Activated CD4-positive, alpha-beta T cell treated with anti-CD3 and anti-CD28 coated beads, Interleukin-2, amount 10 ng/mL, durations not matched to agents 24 days and 14 days (primary cell): ENCODE measurements around the gene SEC24B. TPM values are rescaled to one million over a fixed set of nuclear protein-coding genes. Genes with fewer than 3 reads are reported as not detected.
"Not testable (repeated sequence)": the region's sequence is repeated elsewhere in the genome, so short reads cannot be mapped to it uniquely, and the experiment has no call there.

Experiments
- DNase-seq: peaks from one replicate; pipeline ENCODE4 v3.0.0; 2022
- H3K27ac Mint-ChIP-seq: one replicate; pipeline ENCODE4 v1.8.0; 2022; ENCODE audit warnings: mild to moderate bottlenecking, mixed read lengths
- H3K27me3 Mint-ChIP-seq: one replicate; pipeline ENCODE4 v1.8.0; 2022; ENCODE audit warnings: mixed read lengths
- H3K36me3 Mint-ChIP-seq: one replicate; pipeline ENCODE4 v1.8.0; 2022; ENCODE audit warnings: low read depth, mild to moderate bottlenecking, mixed read lengths
- H3K4me1 Mint-ChIP-seq: one replicate; pipeline ENCODE4 v1.8.0; 2021; ENCODE audit warnings: mixed read lengths
- H3K4me3 Mint-ChIP-seq: one replicate; pipeline ENCODE4 v1.8.0; 2022; ENCODE audit warnings: mild to moderate bottlenecking, moderate library complexity, mixed read lengths
- H3K9me3 Mint-ChIP-seq: one replicate; pipeline ENCODE4 v1.8.0; 2021; ENCODE audit warnings: mixed read lengths
- intact Hi-C: fragments of 100-400 bp; cut with micrococcal nuclease; formaldehyde crosslinking; loops from one replicate; pipeline ENCODE4 v1.15.1; 2023
- total RNA-seq: library from RNA; stranded (reverse); gene quantifications from 2 replicates; pipeline ENCODE4 v1.2.3, GENCODE V29; 2022

Gene SEC24B
- total RNA-seq, 1 donor from 2014 or later = 33.6 TPM

DNA sequence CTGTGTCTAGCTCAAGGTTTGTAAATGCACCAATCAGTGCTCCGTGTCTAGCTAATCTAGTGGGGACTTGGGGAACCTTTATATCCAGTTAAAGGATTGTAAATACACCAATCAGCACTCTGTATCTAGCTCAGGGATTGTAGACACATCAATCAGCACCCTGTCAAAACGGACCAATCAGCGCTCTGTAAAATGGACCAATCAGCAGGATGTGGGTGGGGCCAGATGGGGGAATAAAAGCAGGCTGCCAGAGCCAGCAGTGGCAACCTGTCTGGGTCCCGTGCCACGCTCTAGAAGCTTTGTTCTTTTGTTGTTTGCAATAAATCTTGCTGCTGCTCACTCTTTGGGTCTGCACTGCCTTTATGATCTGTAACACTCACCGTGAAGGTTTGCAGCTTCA, 124.5 kb downstream of the SEC24B start:
- Mint-ChIP-seq H3K36me3 (peaks cover 26% of the 10 kb centered on the region), H3K27ac (peak overlapping the region; percentile 62), H3K4me1 (peaks cover 31% of the 10 kb centered on the region), H3K4me3 (peak overlapping the region; percentile 95)
- DNase-seq = peak; percentile 66
- H3K9me3 Mint-ChIP-seq, intact Hi-C loops, H3K27me3 Mint-ChIP-seq: not testable (repeated sequence)

DNA sequence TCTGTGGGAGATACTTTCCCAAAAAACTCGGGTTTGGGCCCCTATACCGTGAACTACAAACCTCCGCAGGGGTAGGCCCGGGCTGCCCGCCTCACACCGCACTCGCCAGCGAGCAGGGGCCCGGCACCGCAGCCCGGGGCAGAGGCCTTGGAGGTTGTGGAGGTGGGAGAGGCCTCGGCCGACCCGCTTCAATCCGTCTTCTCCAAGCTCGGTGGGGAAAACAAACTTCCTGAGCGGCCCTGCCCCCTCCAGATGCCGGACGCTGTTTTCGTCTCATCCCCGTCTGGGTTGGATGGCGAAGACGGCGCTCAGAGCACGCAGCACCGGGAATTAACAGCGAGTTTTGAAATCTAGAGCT, 126.0 kb downstream of the SEC24B start:
- Mint-ChIP-seq H3K36me3 (peaks cover 24% of the 10 kb centered on the region), H3K27me3 (no peaks in the 10 kb centered on the region), H3K4me3 (peak overlapping the region; percentile 95), H3K9me3 (no peaks in the 10 kb centered on the region), H3K4me1 (peaks cover 42% of the 10 kb centered on the region), H3K27ac (peak overlapping the region; percentile 98)
- no peak for DNase-seq
- intact Hi-C loops = no loop called here

DNA sequence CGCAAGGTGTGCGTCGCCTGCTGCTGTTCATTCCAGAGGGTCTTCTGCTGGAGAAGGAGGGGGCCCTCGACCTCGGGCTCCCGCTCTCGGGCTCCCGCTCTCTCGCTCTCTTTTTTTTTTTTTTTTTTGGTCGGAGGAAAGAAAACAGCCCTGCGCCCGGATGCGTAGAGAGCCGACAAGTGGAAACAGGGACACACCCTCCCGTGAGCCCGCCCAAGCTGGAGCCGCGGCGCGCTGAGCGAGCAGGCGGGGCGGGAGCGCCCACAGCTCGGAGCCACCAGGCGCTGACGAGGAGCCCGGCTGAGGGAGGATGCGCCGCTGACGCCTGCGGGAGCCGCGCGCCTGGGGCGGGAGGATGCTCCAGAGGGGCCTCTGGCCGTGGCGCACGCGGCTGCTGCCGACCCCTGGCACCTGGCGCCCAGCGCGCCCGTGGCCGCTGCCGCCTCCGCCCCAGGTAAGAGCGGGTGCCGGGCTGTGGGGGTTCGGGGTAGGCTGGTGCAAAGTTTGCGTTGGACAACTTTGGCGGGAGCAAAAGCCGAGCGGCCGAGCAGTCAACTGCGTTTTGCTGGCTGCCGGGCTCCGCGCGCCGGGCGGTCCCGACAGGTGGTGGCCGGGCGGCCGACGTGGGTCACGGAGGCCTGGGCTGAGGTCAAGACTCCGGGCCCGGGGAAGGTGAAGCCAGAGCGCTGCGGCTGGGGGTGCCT, 126.5 kb downstream of the SEC24B start, which contains the start of gene MCUB:
MCUB (plus strand) TSS at position 264 of the 704 bp plus-strand sequence; CDS start at position 356, 92 bp downstream.
- Mint-ChIP-seq H3K36me3 (peaks cover 27% of the 10 kb centered on the region), H3K4me1 (peaks cover 42% of the 10 kb centered on the region), H3K9me3 (no peaks in the 10 kb centered on the region), H3K27ac (peak within 1 kb of the TSS; percentile 98), H3K4me3 (peak within 1 kb of the TSS; percentile 95), H3K27me3 (no peaks in the 10 kb centered on the region)
- intact Hi-C loops = loop anchor here (1.0 to 10.0 kb wide), 3 partner anchors 12 to 635 kb away; partner anchors contain the start of gene ELOVL6
- peak; percentile 98 for DNase-seq

DNA sequence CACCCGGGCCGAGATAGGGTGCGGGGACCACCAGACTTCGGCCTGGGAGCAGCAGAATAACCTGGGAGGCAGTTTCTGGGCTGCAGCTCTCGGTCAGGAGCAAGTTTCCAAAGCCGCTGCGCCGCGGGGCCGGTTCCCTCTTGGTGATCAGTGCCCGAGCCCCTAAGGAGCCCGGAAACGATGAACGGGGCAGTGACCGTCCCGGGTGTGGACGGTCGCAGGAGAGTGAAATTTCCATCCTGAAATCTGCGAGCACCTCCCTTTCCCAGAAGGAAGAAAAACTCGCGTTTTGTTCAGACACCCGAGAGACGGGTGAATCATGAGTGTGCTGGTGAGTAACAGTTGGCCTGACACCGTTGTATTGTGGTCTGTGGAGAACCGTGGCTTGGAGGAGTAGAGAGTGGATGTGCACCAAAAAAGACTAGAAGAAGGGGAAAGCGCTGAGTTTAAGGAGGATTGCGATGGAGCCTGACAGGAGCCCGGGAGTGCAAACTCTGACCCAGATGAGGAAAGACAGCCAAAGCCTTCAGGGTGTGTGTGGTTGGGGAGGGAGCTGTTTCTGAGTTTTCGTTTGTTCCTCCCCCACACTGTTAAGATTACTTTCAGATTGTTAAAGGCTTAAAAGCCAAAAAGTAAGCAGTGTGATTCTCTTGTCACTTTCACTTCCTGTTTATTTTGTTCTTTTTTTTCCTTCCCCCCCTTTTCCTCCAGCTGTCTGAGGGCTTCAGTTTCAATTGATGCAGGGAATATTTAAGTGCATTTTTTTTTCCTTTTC, 127.3 kb downstream of the SEC24B start:
- peaks cover 29% of the 10 kb centered on the region for H3K36me3 Mint-ChIP-seq
- H3K27ac Mint-ChIP-seq = peak overlapping the region; percentile 98
- H3K4me1 Mint-ChIP-seq = peaks cover 40% of the 10 kb centered on the region

DNA sequence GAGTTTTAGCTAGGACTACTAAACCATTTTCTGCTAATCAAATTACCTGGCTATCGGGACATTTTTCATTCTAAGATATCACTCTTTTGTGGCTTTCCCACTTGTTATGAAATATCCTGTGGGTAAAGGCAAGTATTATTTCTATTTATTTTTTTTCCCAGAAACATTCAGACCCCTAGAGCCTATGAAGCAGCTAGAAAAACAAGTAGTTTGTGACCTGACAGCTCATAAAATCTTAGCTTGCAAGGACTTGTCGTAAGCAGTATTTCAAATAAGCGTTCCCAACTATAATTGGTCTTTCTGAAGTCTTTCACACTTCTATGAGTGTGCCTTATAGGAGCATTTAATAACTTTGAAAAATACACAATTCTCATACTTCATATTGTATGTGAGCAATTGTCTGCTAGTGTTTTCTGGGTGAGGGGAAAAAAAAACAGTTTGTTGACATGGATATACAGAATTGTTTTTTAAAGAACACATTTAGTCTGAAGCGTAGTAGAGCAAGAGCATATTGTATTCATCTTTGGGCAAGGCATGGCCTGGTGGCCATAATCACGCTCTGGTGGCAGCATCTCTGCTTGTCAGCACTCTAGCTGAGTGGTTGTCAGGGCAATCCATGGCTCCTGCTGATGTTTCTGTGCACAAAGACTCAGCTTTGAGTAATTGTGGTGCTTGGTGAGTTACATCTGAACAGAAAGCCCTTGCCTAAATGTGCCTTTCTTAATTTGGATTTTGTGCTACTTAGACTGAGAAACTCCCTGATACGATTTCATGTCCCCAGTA, 129.0 kb downstream of the SEC24B start:
- peak; percentile 68 for DNase-seq
- Mint-ChIP-seq H3K4me3 (peak overlapping the region; percentile 95), H3K27ac (peak overlapping the region; percentile 72), H3K27me3 (no peaks in the 10 kb centered on the region), H3K4me1 (peaks cover 40% of the 10 kb centered on the region), H3K36me3 (peaks cover 27% of the 10 kb centered on the region), H3K9me3 (no peaks in the 10 kb centered on the region)
- intact Hi-C loops = loop anchor here (10.0 kb wide), 1 partner anchor 632 kb away; the partner anchor contains the start of gene ELOVL6

More for the DNA sequence above, 127.3 kb downstream of the SEC24B start:
- Mint-ChIP-seq H3K9me3 (no peaks in the 10 kb centered on the region), H3K4me3 (peak overlapping the region; percentile 95), H3K27me3 (no peaks in the 10 kb centered on the region)
- intact Hi-C loops = loop anchor here (1.0 to 10.0 kb wide), 8 partner anchors 13 to 634 kb away; partner anchors contain the start of genes CASP6, ELOVL6, GAR1 and SEC24B
- peak; percentile 87 for DNase-seq

DNA sequence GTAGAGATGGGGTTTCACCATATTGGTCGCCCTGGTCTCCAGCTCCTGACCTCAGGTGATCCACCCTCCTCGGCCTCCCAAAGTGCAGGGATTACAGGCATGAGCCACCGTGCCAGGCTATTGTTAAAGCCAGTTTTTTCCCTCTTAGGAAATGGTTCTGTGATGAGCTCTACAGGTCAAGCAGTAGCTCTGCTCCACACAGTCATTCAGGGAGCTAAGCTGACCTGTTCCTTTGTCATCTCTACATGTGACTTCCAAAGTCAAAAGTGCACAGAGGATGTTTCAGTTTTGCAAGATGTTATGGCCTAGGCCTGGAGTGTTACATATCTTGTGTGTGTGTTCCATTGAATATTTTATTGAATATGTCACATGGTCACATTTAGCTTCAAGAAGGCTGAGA, 137.9 kb downstream of the SEC24B start:
- intact Hi-C loops = no loop called here
- Mint-ChIP-seq H3K4me1 (peaks cover 38% of the 10 kb centered on the region), H3K36me3 (peaks cover 32% of the 10 kb centered on the region), H3K9me3 (no peaks in the 10 kb centered on the region), H3K4me3 (no peak overlapping the region), H3K27ac (no peak overlapping the region), H3K27me3 (no peaks in the 10 kb centered on the region)
- DNase-seq = no peak

DNA sequence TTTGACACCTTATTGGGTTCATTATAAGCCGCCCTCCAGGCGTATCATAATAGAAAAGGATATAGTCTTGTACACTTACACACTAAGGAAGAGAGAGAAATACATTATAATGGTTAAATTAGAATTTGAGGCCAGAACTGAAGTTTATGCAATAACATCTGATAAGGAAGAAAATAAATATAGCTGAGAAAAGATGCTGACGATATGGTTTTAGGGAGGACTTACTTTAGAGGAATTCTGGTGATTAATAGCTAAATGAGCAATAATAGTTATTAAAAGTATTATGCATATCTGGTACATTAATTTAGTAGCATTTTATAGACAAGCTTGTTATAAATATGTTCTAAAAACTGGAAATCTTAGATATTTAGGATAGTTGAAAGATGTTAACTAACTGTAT, 138.5 kb downstream of the SEC24B start:
- intact Hi-C loops = no loop called here
- peaks cover 39% of the 10 kb centered on the region for H3K4me1 Mint-ChIP-seq
- peaks cover 33% of the 10 kb centered on the region for H3K36me3 Mint-ChIP-seq
- no peaks in the 10 kb centered on the region for H3K27me3 Mint-ChIP-seq
- H3K9me3 Mint-ChIP-seq = no peaks in the 10 kb centered on the region
- no peak overlapping the region for H3K27ac Mint-ChIP-seq
- H3K4me3 Mint-ChIP-seq = no peak overlapping the region
- DNase-seq = no peak

DNA sequence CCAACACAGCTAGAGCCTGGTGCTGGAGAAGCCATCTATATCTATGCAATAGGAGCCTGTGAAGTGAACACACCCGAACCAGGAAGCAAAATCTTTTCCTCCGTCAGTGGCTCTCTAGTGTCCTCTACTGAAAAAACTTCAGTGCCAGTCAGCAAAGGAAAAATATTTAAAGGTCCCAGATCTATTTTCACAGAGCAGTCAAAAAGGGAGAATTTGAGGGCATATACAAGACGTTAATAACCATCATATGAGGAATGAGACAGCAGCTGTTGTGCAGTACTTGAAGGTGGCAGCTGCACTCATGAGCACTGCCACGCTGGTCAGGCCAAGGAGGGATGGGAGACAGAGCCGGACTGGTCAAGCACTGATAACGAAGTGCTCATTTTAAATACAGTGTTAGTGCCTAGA, 140.8 kb downstream of the SEC24B start:
- intact Hi-C loops = no loop called here
- Mint-ChIP-seq H3K27ac (peak overlapping the region; percentile 21), H3K4me3 (peak overlapping the region; percentile 5), H3K9me3 (no peaks in the 10 kb centered on the region), H3K36me3 (peaks cover 31% of the 10 kb centered on the region), H3K27me3 (no peaks in the 10 kb centered on the region), H3K4me1 (peaks cover 40% of the 10 kb centered on the region)
- peak; percentile 63 for DNase-seq

DNA sequence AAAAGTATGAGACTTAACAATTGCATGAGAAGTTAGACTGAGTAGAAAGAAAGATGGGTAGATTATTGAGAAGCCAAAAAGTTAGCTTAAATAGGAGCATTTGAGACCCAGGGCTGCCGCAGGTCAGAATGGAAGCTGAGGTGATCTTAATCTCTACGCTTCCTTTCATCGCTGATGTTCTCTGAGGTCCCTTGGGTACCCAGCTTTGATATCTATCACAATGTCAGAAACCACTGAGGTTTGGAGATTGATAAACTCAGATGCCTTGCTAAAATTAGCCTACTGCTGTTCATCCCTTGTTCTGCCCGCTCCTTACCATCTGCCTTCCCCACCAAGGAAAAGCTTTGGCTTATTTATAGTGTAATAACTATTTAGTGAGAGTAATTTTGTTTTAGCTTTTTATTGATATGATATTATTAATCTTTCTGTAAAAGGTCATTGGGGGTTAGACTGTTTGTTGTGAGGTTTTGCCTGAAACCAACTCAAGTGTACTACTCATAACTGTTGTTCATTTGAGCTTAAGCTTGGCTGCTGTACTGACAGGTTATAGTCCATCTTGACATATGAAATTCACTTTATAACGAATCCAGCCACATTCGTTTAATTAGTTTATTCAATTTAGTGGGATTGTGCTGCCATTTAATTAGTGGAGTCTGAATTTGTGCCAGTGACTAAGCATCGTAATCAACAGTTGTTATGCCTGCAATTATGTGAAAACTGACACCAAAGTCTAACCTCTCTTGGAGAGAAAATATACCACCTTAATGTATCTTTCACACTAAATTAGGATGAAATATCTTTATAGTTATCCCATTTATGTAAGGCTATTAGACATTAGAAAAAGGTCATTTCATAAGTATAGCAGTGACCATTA, 141.6 kb downstream of the SEC24B start:
- intact Hi-C loops = no loop called here
- H3K9me3 Mint-ChIP-seq = no peaks in the 10 kb centered on the region
- peaks cover 37% of the 10 kb centered on the region for H3K4me1 Mint-ChIP-seq
- peak overlapping the region; percentile 5 for H3K4me3 Mint-ChIP-seq
- H3K36me3 Mint-ChIP-seq = peaks cover 33% of the 10 kb centered on the region
- DNase-seq = peak; percentile 53
- H3K27ac Mint-ChIP-seq = peak overlapping the region; percentile 21
- H3K27me3 Mint-ChIP-seq = no peaks in the 10 kb centered on the region

DNA sequence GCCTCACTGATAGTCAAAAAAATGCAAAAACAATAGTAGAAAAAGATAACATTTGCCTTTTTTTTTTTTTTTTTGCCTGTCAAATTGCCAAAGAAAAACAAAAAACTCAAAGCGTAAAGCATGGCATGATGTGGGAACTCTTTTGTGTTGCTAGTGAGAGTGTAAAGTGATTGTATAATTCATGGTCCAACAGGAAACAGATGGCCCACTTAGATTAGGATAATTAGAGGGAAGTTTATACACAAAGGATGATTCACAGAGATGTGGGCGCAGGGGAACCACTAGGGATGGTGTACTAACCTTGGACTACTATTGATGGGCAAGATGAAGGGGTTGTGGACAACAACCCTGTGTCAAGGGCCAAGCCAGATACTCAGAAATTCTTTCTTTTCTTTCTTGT, 142.8 kb downstream of the SEC24B start:
- DNase-seq = no peak
- no peaks in the 10 kb centered on the region for H3K27me3 Mint-ChIP-seq
- no peak overlapping the region for H3K27ac Mint-ChIP-seq
- H3K4me3 Mint-ChIP-seq = no peak overlapping the region
- H3K4me1 Mint-ChIP-seq = peaks cover 32% of the 10 kb centered on the region
- intact Hi-C loops = no loop called here
- peaks cover 37% of the 10 kb centered on the region for H3K36me3 Mint-ChIP-seq
- H3K9me3 Mint-ChIP-seq = peaks cover 3% of the 10 kb centered on the region

DNA sequence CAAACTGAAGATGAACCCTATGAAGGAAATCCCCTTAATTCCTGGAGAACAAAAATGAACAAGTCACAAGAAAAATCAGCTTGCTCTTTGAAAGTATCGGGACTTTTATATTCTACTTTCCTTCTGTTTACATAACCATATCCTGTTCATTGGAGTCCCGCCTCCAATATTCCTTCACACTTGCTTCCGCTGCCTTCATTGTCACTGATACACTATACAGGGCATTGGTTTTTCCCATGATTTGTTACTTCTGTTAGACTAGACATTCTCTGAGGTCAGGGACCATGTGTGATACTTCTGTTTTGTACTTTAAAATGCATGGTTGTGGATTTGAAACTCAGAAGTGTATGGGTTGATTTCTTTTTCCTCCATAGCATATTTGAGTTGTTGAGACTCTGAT, 145.2 kb downstream of the SEC24B start:
- Mint-ChIP-seq H3K27ac (peak overlapping the region; percentile 25), H3K36me3 (peaks cover 47% of the 10 kb centered on the region)
- intact Hi-C loops = no loop called here

DNA sequence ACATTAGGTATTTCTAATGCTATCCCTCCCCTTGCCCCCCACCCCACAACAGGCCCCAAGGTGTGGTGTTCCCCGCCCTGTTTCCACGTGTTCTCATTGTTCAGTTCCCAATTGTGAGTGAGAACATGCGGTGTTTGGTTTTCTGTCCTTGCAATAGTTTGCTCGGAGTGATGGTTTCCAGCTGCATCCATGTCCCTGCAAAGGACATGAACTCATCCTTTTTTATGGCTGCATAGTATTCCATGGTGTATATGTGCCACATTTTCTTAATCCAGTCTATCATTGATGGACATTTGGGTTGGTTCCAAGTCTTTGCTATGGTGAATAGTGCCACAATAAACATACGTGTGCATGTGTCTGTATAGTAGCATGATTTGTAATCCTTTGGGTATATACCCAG, 146.4 kb downstream of the SEC24B start:
- H3K9me3 Mint-ChIP-seq, DNase-seq, H3K27me3 Mint-ChIP-seq, H3K4me3 Mint-ChIP-seq, H3K27ac Mint-ChIP-seq, intact Hi-C loops: not testable (repeated sequence)
- peaks cover 33% of the 10 kb centered on the region for H3K4me1 Mint-ChIP-seq
- H3K36me3 Mint-ChIP-seq = peaks cover 50% of the 10 kb centered on the region

More for the DNA sequence above, 145.2 kb downstream of the SEC24B start:
- H3K27me3 Mint-ChIP-seq = no peaks in the 10 kb centered on the region
- no peak overlapping the region for H3K4me3 Mint-ChIP-seq
- no peak for DNase-seq
- peaks cover 3% of the 10 kb centered on the region for H3K9me3 Mint-ChIP-seq
- H3K4me1 Mint-ChIP-seq = peaks cover 34% of the 10 kb centered on the region

DNA sequence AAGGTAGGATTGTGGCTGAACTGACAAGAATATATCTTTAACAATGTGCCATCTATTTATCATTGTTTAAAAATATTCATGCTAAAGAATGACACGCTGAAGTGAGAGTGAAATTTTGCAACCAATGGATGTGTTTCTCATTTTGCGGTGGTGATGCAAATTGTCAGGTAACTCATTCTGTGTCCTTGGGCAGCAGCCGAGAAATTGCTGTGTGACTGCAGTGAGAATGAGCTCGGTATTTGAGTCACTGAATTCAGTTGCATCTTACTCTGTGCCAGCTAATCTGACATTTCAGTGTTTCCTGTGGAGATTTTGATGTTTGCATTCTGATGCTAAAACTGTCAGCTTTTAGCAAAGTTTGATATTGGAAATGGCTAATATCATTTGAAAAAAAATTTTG, 154.6 kb downstream of the SEC24B start:
- peak overlapping the region; percentile 6 for H3K27ac Mint-ChIP-seq
- no peaks in the 10 kb centered on the region for H3K27me3 Mint-ChIP-seq
- DNase-seq = peak; percentile 73
- H3K36me3 Mint-ChIP-seq = peaks cover 31% of the 10 kb centered on the region
- intact Hi-C loops = loop anchor here (1.0 to 2.0 kb wide), 2 partner anchors 27 to 61 kb away; no protein-coding TSS in a partner anchor
- peak overlapping the region; percentile 4 for H3K4me3 Mint-ChIP-seq
- no peaks in the 10 kb centered on the region for H3K9me3 Mint-ChIP-seq
- H3K4me1 Mint-ChIP-seq = peaks cover 54% of the 10 kb centered on the region
